ENCODE data around the gene CMC1.
"Not testable (repeated sequence)": the region's sequence is repeated elsewhere in the genome, so short reads cannot be mapped to it uniquely, and the experiment has no call there.

Gene CMC1

DNA sequence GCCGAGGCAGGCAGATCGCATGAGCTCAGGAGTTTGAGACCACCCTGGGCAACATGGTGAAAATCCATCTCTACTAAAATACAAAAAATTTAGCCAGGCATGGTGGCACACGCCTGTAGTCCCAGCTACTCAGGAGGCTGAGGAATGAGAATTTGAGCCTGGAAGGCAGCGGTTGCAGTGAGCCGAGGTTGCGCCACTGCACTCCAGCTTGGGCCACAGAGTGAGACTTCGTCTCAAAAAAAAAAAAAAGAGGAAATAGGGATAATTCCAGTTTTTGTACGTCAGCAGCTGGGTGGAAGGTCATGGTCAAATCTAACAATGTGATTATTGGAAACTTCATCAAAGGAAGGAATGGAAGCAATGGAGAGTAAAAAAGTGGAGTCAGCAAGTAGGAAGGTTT is 3.1 kb downstream of the CMC1 start:
- DNase-seq (ENCODE audit: low read depth), result no peak

DNA sequence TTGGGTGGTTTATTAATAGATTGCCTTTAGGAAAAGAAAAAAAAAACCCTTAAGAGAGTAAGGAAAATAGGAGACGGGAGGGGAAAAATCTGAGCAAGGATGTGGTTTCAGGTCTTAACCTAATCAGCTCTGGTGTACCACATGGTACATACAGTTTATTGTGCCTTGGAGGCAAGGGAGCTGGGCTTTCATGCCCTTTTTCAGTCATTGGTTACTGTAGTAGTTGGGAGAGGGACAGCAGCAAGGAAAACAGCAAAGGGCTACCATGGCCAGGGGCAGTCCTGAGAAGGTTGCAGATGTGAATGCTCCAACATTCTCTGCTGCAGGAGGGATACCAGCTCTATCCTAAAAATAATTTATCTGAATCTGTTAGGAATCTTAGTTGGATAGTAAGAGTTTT is 5.9 kb downstream of the CMC1 start:
- DNase-seq (ENCODE audit: low read depth), result no peak

DNA sequence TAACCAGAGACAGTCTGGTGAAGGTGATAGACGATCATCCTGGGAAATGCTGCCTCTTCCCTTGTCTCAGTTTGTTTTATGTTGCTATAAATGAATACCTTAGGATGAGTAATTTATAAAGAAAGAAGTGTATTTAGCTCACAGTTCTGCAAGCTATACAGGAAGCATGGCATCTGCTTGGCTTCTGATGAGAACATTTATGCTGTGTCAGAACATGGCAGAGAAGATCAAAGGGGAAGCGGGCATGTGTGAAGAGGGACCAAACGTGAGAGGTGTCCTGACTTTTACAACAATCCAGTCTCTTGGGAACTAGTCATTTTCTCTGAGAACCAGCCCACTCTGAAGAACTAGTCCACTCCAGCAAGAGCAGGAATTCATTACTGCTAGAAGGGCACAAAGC is 9.6 kb downstream of the CMC1 start:
- no peak for DNase-seq (ENCODE audit: low read depth)

DNA sequence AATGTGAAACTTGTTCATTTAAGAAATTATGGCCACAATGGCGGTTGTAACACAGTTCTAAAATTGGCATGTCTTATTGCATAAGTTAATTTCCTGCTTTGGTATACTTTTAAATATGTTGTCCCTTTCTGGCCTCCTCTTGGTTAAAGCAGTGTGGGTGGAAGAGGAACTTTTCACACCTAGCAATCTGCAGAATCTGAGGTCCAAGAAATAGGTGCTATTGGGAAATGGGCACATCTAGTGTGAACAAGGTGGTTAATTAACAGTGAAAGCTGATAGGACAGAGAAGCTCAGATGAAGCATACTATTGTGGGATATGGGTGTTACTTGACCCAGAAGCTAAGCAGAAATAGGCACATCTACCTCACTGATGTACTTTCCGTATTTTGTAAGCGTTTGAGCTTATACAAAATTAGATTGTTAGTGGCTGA is 10.6 kb downstream of the CMC1 start:
- DNase-seq (ENCODE audit: low read depth), result no peak

DNA sequence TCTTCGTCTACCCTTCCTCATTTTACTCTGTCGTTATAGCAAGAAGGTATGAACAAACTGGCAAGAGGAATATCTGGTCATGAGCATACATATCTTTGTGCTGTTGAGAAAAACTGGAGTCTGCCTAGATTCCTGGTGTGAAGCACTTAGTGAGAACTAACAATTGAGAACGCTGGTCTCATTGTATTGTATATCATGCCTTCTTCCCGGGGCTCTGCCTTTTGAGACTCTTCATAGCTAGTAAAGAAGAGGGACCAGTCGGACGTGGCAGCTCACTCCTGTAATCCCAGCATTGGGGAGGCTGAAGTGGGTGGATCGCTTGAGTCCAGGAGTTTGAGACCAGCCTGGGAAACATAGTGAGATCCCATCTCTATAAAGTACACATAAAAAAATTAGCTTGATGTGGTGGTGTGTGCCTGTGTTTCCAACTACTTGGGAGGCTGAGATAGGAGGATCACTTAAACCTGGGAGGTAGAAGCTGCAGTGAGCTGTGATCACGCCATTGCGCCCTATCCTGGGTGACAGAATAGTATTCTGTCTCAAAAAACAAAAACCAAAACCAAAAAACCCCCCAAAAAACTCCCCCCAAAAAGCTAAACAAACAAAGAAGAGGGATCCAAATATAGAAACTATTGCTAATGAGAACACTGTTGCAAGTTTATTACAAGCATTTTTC is 11.8 kb downstream of the CMC1 start:
- DNase-seq (ENCODE audit: low read depth), result no peak

DNA sequence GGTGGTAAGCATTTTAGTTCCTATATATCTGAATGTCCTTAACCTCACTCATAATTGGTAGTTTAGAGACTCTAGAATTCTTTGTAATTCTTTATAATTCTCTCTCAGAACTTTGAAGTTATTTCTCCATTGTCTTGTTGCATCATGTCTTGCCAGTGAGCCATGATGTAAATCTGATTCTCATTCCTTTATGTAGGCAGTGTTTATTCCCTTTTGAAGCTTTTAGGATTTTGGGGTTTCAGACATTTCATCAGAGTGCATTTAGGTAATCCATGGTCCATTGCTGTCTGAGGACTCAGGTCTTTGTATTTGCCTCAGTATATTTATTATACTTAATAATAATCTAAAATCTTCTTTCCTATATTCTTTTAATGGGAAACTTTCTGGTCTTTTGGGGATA is 20.6 kb downstream of the CMC1 start:
- DNase-seq (ENCODE audit: low read depth), result no peak

DNA sequence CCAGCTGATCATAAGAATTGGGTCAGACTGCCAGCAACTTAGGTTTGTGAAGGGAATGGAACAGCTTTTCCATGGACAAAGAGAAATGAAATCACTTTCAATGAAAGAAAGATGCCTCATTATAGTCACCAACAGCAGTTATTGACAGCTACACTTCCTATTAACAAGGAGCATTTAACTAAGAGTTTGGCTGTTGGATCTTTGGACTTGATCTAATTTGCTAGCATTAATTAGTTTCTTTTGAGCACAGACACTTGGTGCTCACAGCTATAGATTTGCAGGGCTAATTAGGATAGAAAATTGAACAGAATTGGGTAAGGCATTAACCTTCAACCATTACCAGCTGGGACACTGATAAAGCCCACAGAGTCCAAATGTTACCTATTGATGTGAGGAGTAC is 24.2 kb downstream of the CMC1 start:
- DNase-seq (ENCODE audit: low read depth), result no peak

DNA sequence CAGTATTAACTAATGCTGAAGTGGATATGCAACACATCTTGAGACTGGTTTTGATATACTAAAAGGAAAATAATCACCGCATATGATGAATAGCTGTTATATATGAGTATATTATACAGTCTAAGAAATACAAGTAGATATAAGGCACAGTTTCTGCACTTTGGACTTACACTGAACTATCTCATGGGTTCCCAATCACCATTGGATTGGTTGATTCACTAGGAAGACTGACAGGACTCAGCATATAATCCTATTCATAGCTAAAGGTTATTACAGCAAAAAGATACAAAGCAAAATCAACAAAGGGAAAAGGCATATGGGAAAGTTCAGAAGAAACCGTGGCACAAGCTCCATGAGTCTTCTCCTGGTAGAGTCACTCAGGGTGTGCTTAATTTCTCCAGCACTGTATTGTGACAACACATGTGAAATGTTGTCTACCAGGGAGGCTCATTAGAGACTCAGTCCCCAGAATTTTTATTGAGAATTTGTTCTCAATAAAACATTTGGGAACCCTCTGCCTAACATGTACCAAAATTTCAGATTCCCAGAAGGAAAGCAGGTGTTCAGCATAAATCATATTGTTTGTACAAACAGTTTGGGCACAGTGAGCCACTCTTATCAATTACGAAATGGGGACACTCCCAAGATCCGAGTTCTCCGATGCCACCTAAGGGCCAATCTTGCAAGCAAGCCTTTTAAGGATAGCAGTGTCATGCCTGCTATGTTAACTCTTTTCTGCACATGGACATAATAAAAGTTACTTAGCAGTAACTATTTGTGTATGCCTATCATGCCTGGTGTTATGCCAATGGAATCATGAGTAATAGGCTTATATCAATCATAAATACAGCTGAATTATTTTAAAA is 26.8 kb downstream of the CMC1 start:
- no peak for DNase-seq (ENCODE audit: low read depth)

DNA sequence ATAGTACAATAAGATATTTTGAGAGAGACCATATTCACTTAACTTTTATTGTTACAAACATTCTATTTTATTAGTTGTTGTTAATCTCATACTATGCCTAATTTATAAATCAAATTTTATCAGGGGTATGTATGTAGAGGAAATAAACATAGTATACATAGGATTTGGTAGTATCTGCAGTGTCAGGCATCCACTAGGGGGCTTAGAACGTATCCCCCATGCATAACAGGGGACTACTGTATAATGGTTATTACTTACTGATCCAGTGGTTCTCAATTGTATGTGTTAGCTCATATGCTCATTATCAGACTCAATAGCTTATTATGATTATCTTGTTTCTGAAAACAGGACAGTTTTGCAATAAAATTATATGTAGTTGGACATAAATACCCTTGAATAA is 27.6 kb downstream of the CMC1 start:
- DNase-seq (ENCODE audit: low read depth), result no peak

DNA sequence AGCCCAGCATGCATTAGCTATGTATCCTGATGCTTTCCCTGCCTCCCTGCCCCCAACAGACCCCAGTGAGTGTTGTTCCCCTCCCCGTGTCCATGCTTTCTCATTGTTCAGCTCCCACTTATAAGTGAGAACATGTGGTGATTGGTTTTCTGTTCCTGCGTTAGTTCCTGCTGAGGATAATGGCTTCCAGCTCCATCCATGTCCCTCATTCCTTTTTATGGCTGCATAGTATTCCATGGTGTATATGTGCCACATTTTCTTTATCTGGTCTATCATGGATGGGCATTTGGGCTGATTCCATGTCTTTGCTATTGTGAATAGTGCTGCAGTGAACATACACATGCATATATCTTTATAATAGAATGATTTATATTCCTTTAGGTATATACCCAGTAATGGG is 28.5 kb downstream of the CMC1 start:
- DNase-seq (ENCODE audit: low read depth), result not testable (repeated sequence)

DNA sequence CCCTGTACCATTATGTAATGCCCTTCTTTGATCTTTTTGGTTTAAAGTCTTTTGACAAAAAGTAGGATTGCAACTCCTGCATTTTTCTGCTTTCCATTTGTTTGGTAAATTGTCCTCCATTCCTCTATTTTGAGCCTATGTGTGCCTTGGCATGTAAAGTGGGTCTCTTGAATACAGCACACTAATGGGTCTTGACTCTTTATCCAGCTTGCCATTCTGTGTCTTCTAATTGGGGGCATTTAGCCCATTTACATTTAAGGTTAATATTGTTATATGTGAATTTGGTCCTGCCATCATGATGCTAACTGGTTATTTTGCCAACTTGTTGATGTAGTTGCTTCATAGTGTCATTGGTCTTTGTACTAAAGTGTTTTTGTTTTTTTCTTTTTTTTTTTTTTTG is 32.4 kb downstream of the CMC1 start:
- DNase-seq (ENCODE audit: low read depth), result no peak

DNA sequence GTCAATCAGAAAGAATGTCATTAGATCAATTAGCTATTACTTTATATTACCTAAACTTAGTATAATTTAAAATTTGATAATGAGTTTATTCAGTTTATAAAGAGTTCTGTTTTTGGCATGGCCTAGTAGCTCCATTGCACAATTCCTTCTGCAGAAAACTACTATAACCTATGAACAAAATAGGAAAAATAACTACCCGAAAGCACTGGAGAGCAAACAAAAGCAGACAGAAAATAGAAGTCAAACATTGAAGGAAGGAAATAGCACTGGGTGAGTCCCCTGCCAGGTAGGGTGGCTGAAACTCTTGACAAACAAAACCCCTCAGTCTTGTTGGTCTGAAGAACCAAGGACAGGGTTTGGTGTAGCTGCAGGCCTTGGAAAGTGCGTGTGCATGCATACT is 37.5 kb downstream of the CMC1 start:
- DNase-seq (ENCODE audit: low read depth), result no peak

DNA sequence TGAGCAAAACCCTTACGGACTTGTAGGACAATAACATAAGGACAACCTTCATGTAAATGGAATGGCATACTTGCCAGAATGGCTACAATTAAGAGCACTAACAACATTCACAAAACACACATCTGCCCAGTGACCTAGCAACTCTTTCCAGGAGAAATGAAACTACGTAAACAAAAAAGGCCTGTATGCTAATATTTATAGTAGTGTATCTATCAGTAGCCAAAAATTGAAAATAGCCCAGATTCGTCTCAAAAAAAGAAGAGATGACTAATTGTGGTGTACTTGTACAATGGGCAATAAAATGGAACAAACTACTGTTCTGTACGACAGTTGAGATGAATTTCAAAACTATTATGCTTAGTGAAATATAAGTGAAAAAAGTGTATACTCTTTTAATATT is 38.4 kb downstream of the CMC1 start:
- no peak for DNase-seq (ENCODE audit: low read depth)

DNA sequence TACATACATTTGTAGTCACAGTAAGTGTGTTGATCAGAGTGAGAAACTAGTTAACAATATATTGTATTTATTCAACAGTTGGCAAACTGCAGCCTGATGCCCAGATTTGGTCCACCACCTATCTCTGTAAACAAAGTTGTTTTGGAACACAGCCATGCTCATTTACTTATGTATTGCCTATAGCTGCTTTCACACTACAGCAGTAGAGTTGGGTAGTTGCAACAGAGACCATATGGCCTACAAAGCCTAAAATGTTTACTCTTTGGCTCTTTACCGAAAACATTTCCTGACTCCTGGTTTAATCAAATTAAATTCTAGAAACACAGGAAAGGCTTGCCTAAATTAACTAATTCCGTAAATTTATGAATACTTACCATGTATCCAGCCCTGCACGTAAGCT is 39.4 kb downstream of the CMC1 start:
- DNase-seq (ENCODE audit: low read depth), result no peak

DNA sequence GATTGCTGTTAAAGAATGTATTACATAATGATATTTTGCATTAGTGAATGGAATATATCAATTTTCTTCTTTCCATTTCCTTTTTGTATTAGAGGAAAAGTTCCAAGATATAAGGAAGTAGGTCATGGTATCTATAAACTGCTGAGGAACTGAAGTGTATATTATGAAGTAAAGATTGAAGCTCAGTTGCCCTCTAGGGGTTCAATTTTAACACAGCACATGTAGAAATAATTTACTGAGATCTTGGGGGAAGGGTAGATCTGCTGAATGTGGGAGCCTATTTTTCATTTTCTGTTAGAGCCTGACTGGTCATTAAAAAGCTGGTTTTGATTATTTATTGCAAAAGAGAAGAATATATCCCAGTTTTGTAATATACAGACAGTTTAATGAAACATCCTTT is 45.2 kb downstream of the CMC1 start:
- no peak for DNase-seq (ENCODE audit: low read depth)

DNA sequence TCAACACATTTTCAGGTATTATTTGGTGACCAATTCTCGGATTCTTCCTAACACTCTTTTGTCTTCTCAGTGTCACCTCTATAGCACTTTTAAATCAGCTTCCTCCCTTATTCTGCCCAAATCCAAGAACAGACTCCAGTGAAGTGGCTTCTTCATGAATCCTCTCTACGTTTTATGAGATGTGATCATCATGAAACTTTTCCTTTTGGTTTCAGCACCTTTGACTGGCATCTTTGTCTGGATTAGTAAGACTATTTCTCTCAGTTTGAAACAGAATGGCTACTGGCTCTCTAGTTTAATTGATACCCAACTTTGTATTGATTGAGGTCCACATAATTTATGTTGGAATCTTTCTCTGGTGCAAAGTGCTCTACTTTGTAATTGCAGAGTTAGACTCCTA is 45.6 kb downstream of the CMC1 start:
- no peak for DNase-seq (ENCODE audit: low read depth)

DNA sequence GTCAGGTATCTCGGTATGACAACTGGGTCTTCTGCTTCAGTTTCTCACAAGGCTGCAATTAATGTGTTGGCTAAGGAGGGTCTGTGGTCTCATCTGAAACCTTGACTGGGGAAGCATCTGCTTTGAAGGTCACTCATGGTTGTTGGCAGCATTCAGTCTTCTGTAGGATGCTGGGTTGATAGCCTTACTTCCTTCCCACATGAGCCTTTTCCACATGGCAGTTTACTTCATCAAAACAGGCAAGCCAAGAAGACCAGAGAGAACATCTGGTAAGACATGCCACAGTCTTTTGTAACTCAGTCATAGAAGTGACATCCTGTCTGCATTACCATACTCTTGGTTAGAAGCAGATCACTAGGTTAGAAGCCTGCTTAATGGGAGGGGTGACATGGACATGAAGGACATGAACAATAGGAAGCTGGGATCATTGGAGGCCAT is 49.5 kb downstream of the CMC1 start:
- no peak for DNase-seq (ENCODE audit: low read depth)

DNA sequence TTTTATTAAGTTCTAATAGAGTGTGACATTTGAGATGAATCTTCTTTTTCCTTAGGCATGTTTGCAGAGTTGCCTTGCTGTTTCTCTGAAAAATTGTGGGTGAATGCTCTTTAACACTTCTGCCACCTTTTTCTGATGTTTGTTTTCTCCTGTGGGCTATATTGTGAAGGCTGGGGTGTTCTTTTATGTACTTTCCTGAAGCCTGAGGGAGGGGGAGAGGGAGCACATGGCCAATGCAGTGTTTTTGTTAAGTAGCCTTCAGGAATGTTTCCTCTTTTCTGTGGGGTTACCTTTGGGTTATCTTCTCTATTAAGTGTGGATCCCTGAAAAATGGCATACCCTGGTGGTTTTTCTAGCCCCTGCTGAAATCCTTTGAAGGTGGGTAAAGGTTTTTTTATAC is 50.2 kb downstream of the CMC1 start:
- no peak for DNase-seq (ENCODE audit: low read depth)

DNA sequence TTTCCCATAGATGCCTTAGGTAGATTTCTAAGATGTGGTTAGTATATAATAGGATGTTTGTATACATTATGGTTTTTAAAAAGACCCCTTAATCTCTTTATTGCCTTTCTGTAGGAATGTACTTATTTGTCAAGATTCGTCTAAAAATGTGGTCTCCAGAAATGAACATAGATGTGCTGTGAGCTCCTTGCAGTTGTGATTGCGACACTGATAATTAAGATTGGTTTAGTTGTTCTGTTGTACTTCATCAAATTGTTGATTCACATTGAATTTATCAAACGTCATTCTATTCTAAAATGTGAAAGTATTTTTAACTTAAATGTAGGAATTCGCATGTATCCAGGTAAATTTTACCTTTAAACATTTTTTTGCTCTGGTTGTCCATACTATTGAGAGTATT is 51.2 kb downstream of the CMC1 start:
- DNase-seq (ENCODE audit: low read depth), result no peak

DNA sequence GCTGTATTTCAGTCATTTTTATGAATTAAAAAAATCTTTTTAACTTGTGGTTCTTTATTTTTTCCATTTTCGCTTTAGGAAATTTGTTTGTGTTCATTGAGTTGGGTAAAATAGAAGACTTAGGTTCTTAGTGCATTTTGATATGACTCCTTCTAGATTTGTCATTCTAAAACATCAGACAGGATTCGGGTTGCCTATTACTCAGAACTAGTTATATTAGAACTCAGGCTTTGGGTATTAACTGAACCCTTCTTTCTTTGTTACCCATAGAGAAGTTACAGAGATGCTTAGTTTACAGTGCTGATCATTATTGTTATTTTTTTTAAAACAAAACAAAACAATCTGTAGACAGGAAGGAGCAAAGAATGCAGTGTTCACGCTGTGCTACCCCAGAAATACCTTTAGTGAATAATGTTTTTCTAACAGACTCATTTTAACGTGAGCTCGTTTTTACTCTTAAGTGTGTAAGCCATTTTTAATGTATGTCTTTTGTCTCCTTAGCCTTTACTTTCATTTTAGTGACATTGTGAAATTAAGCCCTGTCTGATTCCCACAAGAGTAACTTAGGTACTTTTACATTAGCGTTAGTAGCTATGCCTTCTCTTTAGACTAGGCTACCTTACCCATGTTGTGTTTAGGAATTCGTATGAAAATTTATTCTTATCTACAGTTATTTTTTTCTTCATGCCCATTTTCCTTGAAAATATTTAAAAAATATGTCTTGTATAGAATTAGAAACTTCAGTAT is 53.4 kb downstream of the CMC1 start:
- no peak for DNase-seq (ENCODE audit: low read depth)

DNA sequence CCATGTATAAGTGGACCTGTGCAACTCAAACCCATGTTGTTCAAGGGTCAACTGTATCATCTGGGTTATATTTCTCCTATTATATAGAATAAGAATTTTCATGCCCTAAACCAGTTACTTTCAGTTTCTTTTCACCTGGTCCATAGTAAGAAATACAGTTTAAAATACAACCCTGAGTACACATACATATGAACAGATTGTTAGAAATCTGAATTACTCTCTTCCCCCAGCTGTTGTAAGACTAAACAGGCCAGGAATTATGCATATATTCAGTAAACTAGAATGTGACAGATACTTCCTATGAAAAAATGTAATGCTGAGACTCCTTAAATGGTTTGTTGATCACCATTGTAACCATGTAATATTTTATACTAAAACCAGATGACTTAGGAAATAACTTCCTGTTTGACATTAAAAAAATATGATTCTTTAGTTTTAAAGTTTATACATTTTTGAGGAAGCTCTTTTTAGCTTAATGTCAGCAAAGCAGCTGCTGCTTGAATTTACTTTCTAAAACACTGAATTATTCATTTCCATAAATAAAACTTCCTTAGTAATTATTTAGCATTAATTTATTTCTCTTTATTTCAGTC is 54.6 kb downstream of the CMC1 start:
- DNase-seq (ENCODE audit: low read depth), result no peak

DNA sequence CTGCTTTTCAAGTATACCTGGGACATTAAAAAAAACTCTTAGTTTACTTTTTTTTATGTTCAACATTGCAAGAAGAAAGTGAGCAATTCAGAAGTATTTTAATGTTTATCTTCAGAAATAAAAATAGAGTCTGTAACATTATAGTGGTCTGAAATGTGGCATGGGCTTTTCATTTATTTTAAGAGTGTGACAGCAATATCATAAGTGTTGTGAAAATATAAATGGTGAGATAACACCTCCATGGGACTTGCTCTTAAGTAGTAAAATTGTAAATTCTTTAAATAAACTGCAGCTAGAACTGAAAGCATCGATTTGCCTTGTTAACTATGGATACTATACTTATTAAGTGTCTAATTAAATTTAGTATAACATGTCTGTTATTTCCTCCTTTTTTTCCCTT is 58.3 kb downstream of the CMC1 start:
- no peak for DNase-seq (ENCODE audit: low read depth)

Measured in CMK (cell line).